NCI-H345 treated with DMSO at 0.1 percent for 48 hours (cell line): ENCODE measurements around the gene DOK6.

Experiments used
- DNase-seq: peaks from one replicate; lab custom pipeline; 2025; ENCODE audit not compliant: unreplicated experiment; lab: John Stamatoyannopoulos, UW

DOK6 gene

GRCh38 chr18:69895066-69896047 is 494.7 kb downstream of the DOK6 start:
- DNase-seq, result no peak

- DNase-seq, result no peak
Measured at GRCh38 chr18:69897397-69898108, 496.9 kb downstream of the DOK6 start.

GRCh38 chr18:69898241-69898861 is 497.7 kb downstream of the DOK6 start:
- no peak for DNase-seq
